DND-41 (cell line): ENCODE results near the gene SNF8.

Experiments used
- ATAC-seq: fragments of 200-7000 bp; cut with Tn5 transposase; 3 replicates; pipeline ENCODE4 v1.9.1; 2021; ENCODE audit warnings: low read depth; ENCODE audit not compliant: insufficient read depth
- DNase-seq: peaks from one replicate; pipeline ENCODE4 v3.0.0-alpha.2; 2020
- H2AFZ ChIP-seq: 2 replicates; pipeline ENCODE4 v1.6.0; 2012; ENCODE audit warnings: low read depth, low read length
- H3K27ac ChIP-seq: 2 replicates; pipeline ENCODE4 v1.5.1; 2012; ENCODE audit warnings: low read length, inconsistent platforms
- H3K27me3 ChIP-seq: fragments of 200-600 bp; sonication (generic); 2 replicates; pipeline ENCODE4 v1.6.0; 2012; ENCODE audit warnings: low read length, mild to moderate bottlenecking, inconsistent platforms; ENCODE audit not compliant: insufficient read depth, poor library complexity
- H3K36me3 ChIP-seq: 2 replicates; pipeline ENCODE4 v1.5.1; 2012; ENCODE audit warnings: low read length, inconsistent platforms; ENCODE audit not compliant: insufficient read depth
- H3K4me1 ChIP-seq: 2 replicates; pipeline ENCODE4 v1.5.1; 2012; ENCODE audit warnings: mild to moderate bottlenecking, low read length; ENCODE audit not compliant: insufficient read depth
- H3K4me2 ChIP-seq: 2 replicates; pipeline ENCODE4 v1.6.0; 2012; ENCODE audit warnings: mild to moderate bottlenecking, moderate library complexity, low read length, inconsistent platforms; ENCODE audit not compliant: insufficient read depth
- H3K4me3 ChIP-seq, 2 experiments: fragments of 200-600 bp in 1 of 2; shearing (Covaris generic) in 1 of 2; 2 replicates each; pipeline ENCODE4 v1.5.1; 2012 to 2016; ENCODE audit warnings: inconsistent platforms in 2 of 2, low read length in 2 of 2, mild to moderate bottlenecking in 2 of 2, low read depth in 1 of 2, moderate library complexity in 1 of 2
- H3K79me2 ChIP-seq: 2 replicates; pipeline ENCODE4 v1.6.0; 2012; ENCODE audit warnings: low read length, inconsistent platforms; ENCODE audit not compliant: insufficient read depth
- H3K9ac ChIP-seq: 2 replicates; pipeline ENCODE4 v1.6.0; 2012; ENCODE audit warnings: low read depth, mild to moderate bottlenecking, inconsistent platforms, low read length, moderate library complexity
- H3K9me3 ChIP-seq: 2 replicates; pipeline ENCODE4 v1.5.1; 2012; ENCODE audit warnings: low read length, moderate library complexity, mild to moderate bottlenecking, inconsistent platforms; ENCODE audit not compliant: insufficient read depth, severe bottlenecking
- H4K20me1 ChIP-seq: 2 replicates; pipeline ENCODE4 v1.6.0; 2012; ENCODE audit warnings: low read length; ENCODE audit not compliant: insufficient read depth
- CTCF ChIP-seq: IDR thresholded peaks from 2 replicates; pipeline ENCODE4 v1.5.1; 2012; ENCODE audit warnings: borderline replicate concordance, low read length, moderate library complexity, mild to moderate bottlenecking; ENCODE audit not compliant: poor library complexity, severe bottlenecking; ENCODE audit errors: extremely low read depth
- EZH2 ChIP-seq: IDR thresholded peaks from 3 replicates; pipeline ENCODE4 v1.6.1; 2012; ENCODE audit warnings: borderline replicate concordance, low read depth, mild to moderate bottlenecking, moderate library complexity, low read length, inconsistent platforms; ENCODE audit not compliant: severe bottlenecking

SNF8 gene

DNA sequence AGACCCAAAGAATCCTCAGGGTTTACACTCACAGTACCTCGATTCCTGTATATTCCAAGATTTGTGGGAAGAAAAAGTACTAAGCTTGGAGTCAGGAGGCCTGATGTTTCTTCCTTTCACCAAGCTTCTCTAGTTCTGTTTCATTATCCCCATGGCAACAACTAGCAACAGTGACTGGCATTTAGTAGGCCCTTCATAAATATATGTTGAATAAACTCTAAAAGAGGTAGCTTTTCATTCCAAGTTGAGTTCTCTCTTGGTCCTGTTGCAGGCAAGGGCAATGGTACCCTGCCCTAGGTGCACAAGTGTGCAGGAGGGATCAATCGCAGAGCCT is 37.0 kb downstream of the SNF8 start:
- Histone ChIP-seq H3K4me2 (peak overlapping the region; percentile 95), H3K36me3 (peaks cover 32% of the 10 kb centered on the region), H2AFZ (peak overlapping the region; percentile 96), H4K20me1 (peaks cover 35% of the 10 kb centered on the region), H3K9me3 (no peaks in the 10 kb centered on the region), H3K27me3 (no peaks in the 10 kb centered on the region), H3K27ac (peak overlapping the region; percentile 96), H3K9ac (peak overlapping the region; percentile 73), H3K4me1 (peaks cover 36% of the 10 kb centered on the region), H3K79me2 (peaks cover 53% of the 10 kb centered on the region), H3K4me3 (peak overlapping the region; percentile 38 to 97)
- no peak for TF ChIP-seq CTCF
- no peak for ATAC-seq
- no peak for DNase-seq

DNA sequence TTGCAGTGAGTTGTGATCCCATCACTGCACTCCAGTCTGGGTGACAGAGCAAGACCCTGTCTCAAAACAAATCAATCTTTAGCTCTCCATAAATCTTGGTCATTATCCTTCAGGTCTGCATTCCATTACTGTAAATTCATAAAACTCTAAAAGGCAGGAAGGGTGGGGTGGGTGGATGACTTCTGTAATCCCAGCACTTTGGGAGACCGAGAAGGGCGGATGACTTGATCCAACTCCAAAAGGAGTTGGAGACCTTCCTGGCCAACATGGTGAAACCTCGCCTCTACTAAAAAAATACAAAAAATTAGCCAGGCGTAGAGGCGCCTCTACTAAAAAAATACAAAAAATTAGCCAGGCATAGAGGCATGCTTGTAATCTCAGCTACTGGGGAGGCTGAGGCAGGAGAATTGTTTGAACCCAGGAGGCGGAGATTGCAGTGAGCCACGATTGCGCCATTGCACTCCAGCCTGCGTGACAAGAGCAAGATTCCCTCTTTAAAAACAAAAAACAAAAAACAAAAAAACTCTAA is 38.6 kb downstream of the SNF8 start:
- Histone ChIP-seq H3K9me3 (no peaks in the 10 kb centered on the region), H3K36me3 (peaks cover 16% of the 10 kb centered on the region), H3K4me2 (no peak overlapping the region), H3K27me3 (no peaks in the 10 kb centered on the region), H3K4me1 (peaks cover 27% of the 10 kb centered on the region), H3K4me3 (no peak overlapping the region), H3K27ac (no peak overlapping the region), H4K20me1 (peaks cover 21% of the 10 kb centered on the region), H2AFZ (no peak overlapping the region), H3K79me2 (peaks cover 37% of the 10 kb centered on the region), H3K9ac (no peak overlapping the region)
- no peak for DNase-seq
- ATAC-seq, result no peak
- no peak for TF ChIP-seq EZH2
- TF ChIP-seq CTCF, result no peak

DNA sequence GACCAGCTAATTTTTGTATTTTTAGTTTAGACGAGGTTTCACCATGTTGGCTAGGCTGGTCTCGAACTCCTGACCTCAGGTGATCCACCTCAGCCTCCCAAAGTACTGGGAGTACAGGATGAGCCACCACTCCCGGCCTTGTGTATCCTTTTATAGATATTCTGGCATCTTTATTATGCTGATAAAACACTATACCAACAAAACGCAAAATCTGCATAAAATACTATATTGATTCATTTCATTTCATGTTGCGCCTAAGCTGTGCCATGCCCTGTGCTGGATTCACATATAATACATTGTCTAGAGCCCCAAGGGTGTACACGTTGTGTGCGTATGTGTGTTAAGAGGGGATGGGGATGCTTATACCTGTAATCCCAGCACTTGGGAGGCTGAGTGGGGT is 40.2 kb downstream of the SNF8 start:
- no peak overlapping the region for H3K4me3 ChIP-seq
- H3K27ac ChIP-seq, result no peak overlapping the region
- H4K20me1 ChIP-seq, result peaks cover 4% of the 10 kb centered on the region
- TF ChIP-seq EZH2 (no peak), CTCF (no peak)
- H3K4me1 ChIP-seq, result peaks cover 11% of the 10 kb centered on the region
- ATAC-seq (no peak), DNase-seq (no peak)
- H3K36me3 ChIP-seq, result no peaks in the 10 kb centered on the region
- peaks cover 20% of the 10 kb centered on the region for H3K79me2 ChIP-seq
- H3K4me2 ChIP-seq, result no peak overlapping the region
- H3K27me3 ChIP-seq, result no peaks in the 10 kb centered on the region
- no peak overlapping the region for H2AFZ ChIP-seq
- no peak overlapping the region for H3K9ac ChIP-seq
- no peaks in the 10 kb centered on the region for H3K9me3 ChIP-seq

- Histone ChIP-seq H3K27me3 (no peaks in the 10 kb centered on the region), H3K36me3 (no peaks in the 10 kb centered on the region; the same call in 1 of the 2 replicates), H3K9me3 (no peaks in the 10 kb centered on the region), H3K4me1 (peaks cover 7% of the 10 kb centered on the region), H3K4me3 (no peak overlapping the region), H2AFZ (no peak overlapping the region), H3K79me2 (peaks cover 10% of the 10 kb centered on the region), H4K20me1 (no peaks in the 10 kb centered on the region), H3K9ac (no peak overlapping the region), H3K4me2 (no peak overlapping the region), H3K27ac (no peak overlapping the region)
- ATAC-seq (no peak), DNase-seq (no peak)
- no peak for TF ChIP-seq EZH2
- TF ChIP-seq CTCF, result no peak
Observed at GRCh38 chr17:48903401-48903800, 41.2 kb downstream of the SNF8 start.
